ENCODE data around the gene YBX3. TPM values are rescaled to one million over a fixed set of nuclear protein-coding genes. Genes with fewer than 3 reads are reported as not detected.

YBX3 gene
- total RNA-seq, 1 experiment from 2014 or later: 315 TPM

DNA sequence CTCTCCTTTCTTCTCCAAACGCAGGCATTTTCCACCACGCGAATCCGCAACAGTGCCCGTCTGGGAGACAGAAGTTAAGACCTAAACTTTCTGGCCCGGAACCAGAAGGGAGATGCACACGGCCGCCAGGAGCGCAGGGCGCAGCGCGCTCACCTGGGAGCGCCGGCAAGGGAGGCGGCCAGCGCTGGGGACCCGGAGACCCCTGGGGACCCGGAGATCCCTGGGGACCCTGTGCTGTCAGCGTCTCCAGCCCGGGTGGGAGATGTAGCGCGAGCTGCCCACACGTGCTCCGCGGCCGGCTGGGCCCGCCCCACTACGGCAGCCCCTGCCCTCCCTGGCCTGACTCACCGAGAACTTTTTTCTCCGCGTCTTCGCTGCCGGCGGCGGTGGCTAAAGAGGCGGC lies 620 bp downstream of the YBX3 start:
- H3K9me3 ChIP-seq: no peaks in the 10 kb centered on the region
- ChIA-PET POLR2A (interaction anchor here (1.5 kb wide), 2 partner anchors 18 to 449 kb away, joined by 3 to 4 read pairs; partner anchors contain the start of gene SMIM10L1), CTCF (no interaction called here)
- peak; percentile 58 to 70 for DNase-seq
- Mint-ChIP-seq H3K4me1 (ENCODE audit: low read depth, unreplicated experiment) (peaks cover 41% of the 10 kb centered on the region), H3K4me3 (ENCODE audit: unreplicated experiment) (peak overlapping the region; percentile 87), H3K27me3 (ENCODE audit: insufficient read depth, unreplicated experiment) (peaks cover 4% of the 10 kb centered on the region), H3K27ac (ENCODE audit: unreplicated experiment) (peak overlapping the region; percentile 96), H3K9me3 (ENCODE audit: unreplicated experiment) (no peaks in the 10 kb centered on the region), H3K36me3 (ENCODE audit: insufficient read depth, unreplicated experiment) (peaks cover 20% of the 10 kb centered on the region)
- no TSS peak for BruUV-seq (replicated peaks)
- H3K36me3 ChIP-seq (ENCODE audit: control insufficient read depth, insufficient read depth, low read length): no peaks in the 10 kb centered on the region
- TF ChIP-seq CTCF (IDR thresholded peaks at IDR 0.05; ENCODE audit: insufficient read depth in 1 of 2, low read depth in 1 of 2, low read length in 1 of 2, severe bottlenecking in 1 of 2, unreplicated experiment in 1 of 2): peak in 1 of 2 experiments; percentile 46
- intact Hi-C loops (cut with micrococcal nuclease; ENCODE audit: unreplicated experiment): loop anchor here (1.0 kb wide), 1 partner anchor 109 kb away; the partner anchor contains the start of gene MAGOHB
- peaks cover 40% of the 10 kb centered on the region for H3K4me1 ChIP-seq
- H3K27me3 ChIP-seq (replicated peaks; ENCODE audit: control insufficient read depth, insufficient read depth, low read length): no peaks in the 10 kb centered on the region
- peak overlapping the region; percentile 95 for H3K4me3 ChIP-seq (ENCODE audit: low read depth, low read length)

DNA sequence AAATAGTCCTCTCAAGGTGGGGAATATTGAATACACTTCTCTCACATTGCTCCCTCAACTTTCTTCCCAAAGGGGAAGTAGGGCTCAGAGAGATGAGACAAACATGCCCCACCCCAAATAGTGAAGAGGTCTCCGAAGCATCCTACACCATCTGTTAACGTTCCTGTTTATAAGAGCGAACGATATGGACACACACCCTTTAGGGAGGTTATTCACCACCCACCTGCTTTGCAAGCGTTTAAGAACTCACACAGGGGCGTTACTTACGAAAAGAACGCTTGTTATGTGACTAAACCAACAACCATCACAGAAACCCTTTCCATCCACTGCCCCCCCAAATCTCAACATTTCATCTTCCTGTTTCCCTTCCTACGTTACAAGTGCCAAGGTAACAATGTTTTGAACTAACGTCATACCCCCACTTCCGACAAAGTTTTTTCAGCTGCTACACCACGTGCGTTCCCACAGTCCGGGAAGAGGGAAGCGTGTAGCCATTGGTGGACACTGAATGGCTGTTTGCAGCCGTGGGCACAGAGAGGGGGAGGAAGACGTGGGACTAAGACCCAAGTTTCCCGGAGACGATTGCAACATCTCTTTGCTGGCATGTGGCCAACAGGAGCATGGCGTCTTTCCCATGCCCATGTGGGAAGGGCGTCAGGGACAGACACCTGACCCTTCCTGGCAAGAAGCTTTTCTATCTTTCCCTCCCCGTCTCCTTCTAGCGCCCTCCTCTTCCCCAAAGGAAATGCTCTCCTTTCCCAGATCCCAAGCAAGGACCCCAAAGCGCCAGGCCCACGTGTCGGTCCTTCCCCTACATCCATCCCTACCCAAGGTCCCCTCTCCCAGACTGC lies 1.2 kb downstream of the YBX3 start:
- peak; percentile 81 to 89 for DNase-seq
- intact Hi-C loops (cut with micrococcal nuclease; ENCODE audit: unreplicated experiment): loop anchor here (1.0 kb wide), 1 partner anchor 109 kb away; the partner anchor contains the start of gene MAGOHB
- no peaks in the 10 kb centered on the region for H3K9me3 ChIP-seq
- H3K36me3 ChIP-seq (ENCODE audit: control insufficient read depth, insufficient read depth, low read length): no peaks in the 10 kb centered on the region
- ChIA-PET CTCF (no interaction called here), POLR2A (interaction anchor here (1.5 kb wide), 1 partner anchor 449 kb away, joined by 4 read pairs; the partner anchor contains the start of gene SMIM10L1)
- Mint-ChIP-seq H3K27ac (ENCODE audit: unreplicated experiment) (peak overlapping the region; percentile 96), H3K4me1 (ENCODE audit: low read depth, unreplicated experiment) (peaks cover 48% of the 10 kb centered on the region), H3K4me3 (ENCODE audit: unreplicated experiment) (peak overlapping the region; percentile 87), H3K36me3 (ENCODE audit: insufficient read depth, unreplicated experiment) (peaks cover 26% of the 10 kb centered on the region), H3K27me3 (ENCODE audit: insufficient read depth, unreplicated experiment) (peaks cover 4% of the 10 kb centered on the region), H3K9me3 (ENCODE audit: unreplicated experiment) (no peaks in the 10 kb centered on the region)
- H3K4me3 ChIP-seq (ENCODE audit: low read depth, low read length): peak overlapping the region; percentile 95
- peaks cover 46% of the 10 kb centered on the region for H3K4me1 ChIP-seq
- TF ChIP-seq CTCF (IDR thresholded peaks at IDR 0.05; ENCODE audit: insufficient read depth in 1 of 2, low read depth in 1 of 2, low read length in 1 of 2, severe bottlenecking in 1 of 2, unreplicated experiment in 1 of 2): no peak
- no peaks in the 10 kb centered on the region for H3K27me3 ChIP-seq (replicated peaks; ENCODE audit: control insufficient read depth, insufficient read depth, low read length)
- BruUV-seq (replicated peaks): TSS peak; percentile 69

DNA sequence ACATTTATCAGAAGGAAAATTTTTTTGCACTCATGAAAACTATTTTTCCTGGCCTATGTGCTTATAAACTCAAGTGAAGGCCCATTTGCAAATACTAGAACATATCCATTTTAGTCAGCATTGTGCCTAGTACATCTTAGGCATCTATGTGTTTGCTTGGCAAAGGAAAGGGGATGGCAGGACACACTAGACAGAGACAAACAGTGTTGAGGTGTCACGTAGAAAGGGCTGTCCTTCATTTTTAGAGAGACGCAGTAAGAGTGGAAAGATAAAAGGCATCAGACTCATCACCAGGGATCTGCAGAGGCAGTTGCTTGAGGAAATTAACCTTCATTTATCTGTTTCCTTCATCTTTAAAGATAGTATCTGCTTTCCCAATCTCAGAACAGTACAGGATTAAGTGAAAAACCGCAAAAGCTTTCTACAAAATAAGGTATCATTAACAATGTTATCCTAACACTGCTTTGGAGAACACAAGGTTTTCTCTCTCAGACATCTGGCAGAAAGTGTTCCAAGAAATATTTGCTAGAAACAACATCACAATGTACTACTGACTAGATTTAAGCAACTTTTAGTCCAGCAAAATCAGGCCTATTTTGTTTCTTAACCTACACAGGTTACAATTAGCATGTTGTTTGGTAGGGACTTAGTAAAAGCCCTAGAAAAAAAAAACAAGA lies 2.0 kb downstream of the YBX3 start:
- no peaks in the 10 kb centered on the region for H3K9me3 Mint-ChIP-seq (ENCODE audit: unreplicated experiment)
- Histone ChIP-seq H3K4me1 (peaks cover 49% of the 10 kb centered on the region), H3K4me3 (ENCODE audit: low read depth, low read length) (peak overlapping the region; percentile 95), H3K9me3 (no peaks in the 10 kb centered on the region), H3K36me3 (ENCODE audit: control insufficient read depth, insufficient read depth, low read length) (no peaks in the 10 kb centered on the region), H3K27me3 (replicated peaks; ENCODE audit: control insufficient read depth, insufficient read depth, low read length) (no peaks in the 10 kb centered on the region)
- H3K4me3 Mint-ChIP-seq (ENCODE audit: unreplicated experiment): peak overlapping the region; percentile 87
- ChIA-PET POLR2A (no interaction called here), CTCF (no interaction called here)
- TF ChIP-seq CTCF (IDR thresholded peaks at IDR 0.05; ENCODE audit: insufficient read depth in 1 of 2, low read depth in 1 of 2, low read length in 1 of 2, severe bottlenecking in 1 of 2, unreplicated experiment in 1 of 2): no peak
- no peak for DNase-seq
- intact Hi-C loops (cut with micrococcal nuclease; ENCODE audit: unreplicated experiment): no loop called here
- H3K36me3 Mint-ChIP-seq (ENCODE audit: insufficient read depth, unreplicated experiment): peaks cover 34% of the 10 kb centered on the region
- peak overlapping the region; percentile 96 for H3K27ac Mint-ChIP-seq (ENCODE audit: unreplicated experiment)
- H3K27me3 Mint-ChIP-seq (ENCODE audit: insufficient read depth, unreplicated experiment): peaks cover 2% of the 10 kb centered on the region
- peaks cover 55% of the 10 kb centered on the region for H3K4me1 Mint-ChIP-seq (ENCODE audit: low read depth, unreplicated experiment)
- no TSS peak for BruUV-seq (replicated peaks)
